ENCODE data around the gene RAB3IL1.

DNA sequence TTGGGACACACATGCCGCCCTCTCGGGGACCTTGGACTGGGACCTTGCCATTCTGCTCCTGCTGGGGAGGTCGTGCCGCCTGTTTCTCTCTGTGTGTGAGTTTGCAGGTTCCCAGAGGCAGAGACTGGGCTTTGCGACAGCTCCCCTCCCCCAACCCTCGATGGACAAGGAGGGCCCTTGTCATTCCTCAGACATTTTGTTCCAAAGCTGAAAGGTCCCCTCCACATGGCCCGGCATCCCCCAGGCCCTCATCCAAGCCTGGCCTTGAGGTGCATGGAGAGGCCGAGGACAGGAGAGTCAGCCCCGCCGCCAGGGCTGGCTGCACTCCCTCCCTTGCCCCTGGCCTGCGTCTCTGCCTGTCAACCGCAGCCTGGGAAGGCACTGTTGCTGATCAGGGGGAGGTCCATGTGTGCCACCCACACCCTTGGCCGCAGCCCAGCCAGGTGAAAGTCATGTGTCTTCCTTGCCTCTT, 63.6 kb downstream of the RAB3IL1 start:
- TF ChIP-seq, protein P1, sequence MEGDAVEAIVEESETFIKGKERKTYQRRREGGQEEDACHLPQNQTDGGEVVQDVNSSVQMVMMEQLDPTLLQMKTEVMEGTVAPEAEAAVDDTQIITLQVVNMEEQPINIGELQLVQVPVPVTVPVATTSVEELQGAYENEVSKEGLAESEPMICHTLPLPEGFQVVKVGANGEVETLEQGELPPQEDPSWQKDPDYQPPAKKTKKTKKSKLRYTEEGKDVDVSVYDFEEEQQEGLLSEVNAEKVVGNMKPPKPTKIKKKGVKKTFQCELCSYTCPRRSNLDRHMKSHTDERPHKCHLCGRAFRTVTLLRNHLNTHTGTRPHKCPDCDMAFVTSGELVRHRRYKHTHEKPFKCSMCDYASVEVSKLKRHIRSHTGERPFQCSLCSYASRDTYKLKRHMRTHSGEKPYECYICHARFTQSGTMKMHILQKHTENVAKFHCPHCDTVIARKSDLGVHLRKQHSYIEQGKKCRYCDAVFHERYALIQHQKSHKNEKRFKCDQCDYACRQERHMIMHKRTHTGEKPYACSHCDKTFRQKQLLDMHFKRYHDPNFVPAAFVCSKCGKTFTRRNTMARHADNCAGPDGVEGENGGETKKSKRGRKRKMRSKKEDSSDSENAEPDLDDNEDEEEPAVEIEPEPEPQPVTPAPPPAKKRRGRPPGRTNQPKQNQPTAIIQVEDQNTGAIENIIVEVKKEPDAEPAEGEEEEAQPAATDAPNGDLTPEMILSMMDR (conservative IDR thresholded peaks at IDR 0.05; ENCODE audit: low read depth, low read length) = no peak
- no peak for TF ChIP-seq EZH2 (IDR thresholded peaks at IDR 0.05; ENCODE audit: low read length, unreplicated experiment)
- TF ChIP-seq EZH2phosphoT487 (IDR thresholded peaks at IDR 0.05; ENCODE audit: borderline replicate concordance, low read length) = no peak
